CD14-positive monocyte (primary cell): ENCODE results near the gene ZSCAN9. TPM values are rescaled to one million over a fixed set of nuclear protein-coding genes. Genes with fewer than 3 reads are reported as not detected.

Experiments used
- DNase-seq, 3 donors: peaks; one replicate each; pipeline ENCODE4 v3.0.0-alpha.2; 2011 to 2022
- H2AFZ ChIP-seq: 2 replicates; pipeline ENCODE4 v1.6.0; 2012; ENCODE audit warnings: mild to moderate bottlenecking, low read depth, low read length, inconsistent platforms; ENCODE audit not compliant: insufficient read depth, poor library complexity, severe bottlenecking
- H3K27ac ChIP-seq, 2 donors: 1 replicate in 1 of 2; 2 replicates in 1 of 2; pipeline ENCODE4 v1.5.1; 2012 to 2013; ENCODE audit warnings: low read length in 2 of 2, control low read depth in 1 of 2, inconsistent platforms in 1 of 2, low read depth in 1 of 2, mild to moderate bottlenecking in 1 of 2
- H3K27me3 ChIP-seq, 2 donors: one replicate each; pipeline versions ENCODE4 v1.6.0 to v1.6.1; 2011 to 2013; ENCODE audit warnings: low read length in 2 of 2; ENCODE audit not compliant: control insufficient read depth in 2 of 2, insufficient read depth in 2 of 2
- H3K36me3 ChIP-seq, 2 donors: replicated peaks in 1 of 2; 1 replicate in 1 of 2; 2 replicates in 1 of 2; pipeline versions ENCODE4 v1.5.1 to v1.6.1; 2012 to 2013; ENCODE audit warnings: low read length in 2 of 2, control low read depth in 1 of 2, inconsistent platforms in 1 of 2, mild to moderate bottlenecking in 1 of 2; ENCODE audit not compliant: insufficient read depth in 2 of 2, control insufficient read depth in 1 of 2
- H3K4me1 ChIP-seq, 2 donors: 1 replicate in 1 of 2; 2 replicates in 1 of 2; pipeline versions ENCODE4 v1.5.1 to v1.6.1; 2012 to 2013; ENCODE audit warnings: low read length in 2 of 2, control low read depth in 1 of 2, inconsistent platforms in 1 of 2, mild to moderate bottlenecking in 1 of 2, moderate library complexity in 1 of 2; ENCODE audit not compliant: insufficient read depth in 2 of 2, control insufficient read depth in 1 of 2
- H3K4me2 ChIP-seq: replicated peaks from 2 replicates; pipeline ENCODE3; 2012; ENCODE audit warnings: low read length, moderate library complexity, mild to moderate bottlenecking; ENCODE audit not compliant: poor library complexity, severe bottlenecking; ENCODE audit errors: extremely low read depth
- H3K4me3 ChIP-seq, 3 experiments: fragments of 200-600 bp in 1 of 3; sonication (generic) in 1 of 3; replicated peaks in 1 of 3; 1 replicate in 2 of 3; 2 replicates in 1 of 3; pipeline ENCODE4 v1.5.1; 2011 to 2013; ENCODE audit warnings: low read length in 3 of 3, mild to moderate bottlenecking in 3 of 3, control low read depth in 2 of 3, low read depth in 2 of 3, inconsistent platforms in 1 of 3, moderate library complexity in 1 of 3
- H3K79me2 ChIP-seq: 2 replicates; pipeline ENCODE4 v1.6.0; 2012; ENCODE audit warnings: mild to moderate bottlenecking, control low read depth, inconsistent platforms, low read length, moderate library complexity; ENCODE audit not compliant: insufficient read depth
- H3K9ac ChIP-seq: 2 replicates; pipeline ENCODE4 v1.6.0; 2017; ENCODE audit warnings: low read length, mild to moderate bottlenecking; ENCODE audit not compliant: insufficient read depth, poor library complexity, severe bottlenecking
- H3K9me3 ChIP-seq, 2 donors: replicated peaks in 1 of 2; 1 replicate in 1 of 2; 2 replicates in 1 of 2; pipeline versions ENCODE4 v1.5.1 to v1.6.1; 2012 to 2013; ENCODE audit warnings: low read length in 2 of 2, control low read depth in 1 of 2; ENCODE audit not compliant: control insufficient read depth in 1 of 2, insufficient read depth in 1 of 2
- H4K20me1 ChIP-seq: 2 replicates; pipeline ENCODE4 v1.6.0; 2012; ENCODE audit warnings: mild to moderate bottlenecking, low read length, control low read depth, moderate library complexity; ENCODE audit not compliant: insufficient read depth
- H3K27ac Mint-ChIP-seq, 7 donors: one replicate each; pipeline ENCODE4 v1.8.0; 2020; ENCODE audit warnings: mild to moderate bottlenecking in 7 of 7, mixed read lengths in 7 of 7, moderate library complexity in 6 of 7, inconsistent platforms in 2 of 7
- H3K27me3 Mint-ChIP-seq, 3 donors: one replicate each; pipeline ENCODE4 v1.8.0; 2021 to 2022; ENCODE audit warnings: low read depth in 3 of 3, mild to moderate bottlenecking in 3 of 3, mixed read lengths in 3 of 3, moderate library complexity in 3 of 3, inconsistent platforms in 1 of 3
- H3K36me3 Mint-ChIP-seq, 2 donors: one replicate each; pipeline ENCODE4 v1.8.0; 2020; ENCODE audit warnings: mixed read lengths in 2 of 2, inconsistent platforms in 1 of 2, mild to moderate bottlenecking in 1 of 2
- H3K4me1 Mint-ChIP-seq: one replicate; pipeline ENCODE4 v1.8.0; 2020; ENCODE audit warnings: mild to moderate bottlenecking, mixed read lengths
- H3K4me3 Mint-ChIP-seq, 2 donors: one replicate each; pipeline ENCODE4 v1.8.0; 2020; ENCODE audit warnings: mild to moderate bottlenecking in 2 of 2, mixed read lengths in 2 of 2, moderate library complexity in 1 of 2
- H3K9me3 Mint-ChIP-seq, 7 donors: one replicate each; pipeline ENCODE4 v1.8.0; 2020 to 2022; ENCODE audit warnings: mixed read lengths in 7 of 7, mild to moderate bottlenecking in 6 of 7, moderate library complexity in 6 of 7, inconsistent platforms in 2 of 7
- CTCF ChIP-seq: fragments of 200-600 bp; IDR thresholded peaks from one replicate; pipeline ENCODE4 v1.8.0; 2022; ENCODE audit warnings: antibody characterized with exemption, mild to moderate bottlenecking
- WGBS: methylation state at CpG from one replicate; pipeline ENCODE4 v1.1.5; 2013; ENCODE audit warnings: missing lambda C conversion rate; ENCODE audit not compliant: insufficient coverage; 5-methylcytosine and 5-hydroxymethylcytosine counted together
- intact Hi-C, 2 donors: fragments of 100-400 bp; cut with micrococcal nuclease; formaldehyde crosslinking; loops; one replicate each; pipeline versions ENCODE4 v1.15.0 to v1.15.1; 2023
- polyA plus RNA-seq, 3 donors: library from polyadenylated mRNA; depleted of rRNA in 1 of 3; unstranded in 2 of 3; stranded (reverse) in 1 of 3; fragments of 300-500 nt in 2 of 3; fragments of >200 nt in 1 of 3; fragmentation: Illumina TruSeq in 2 of 3; gene quantifications; 1 replicate in 2 of 3; 2 replicates in 1 of 3; pipeline ENCODE4 v1.2.3, GENCODE V29; 2012 to 2021

The ZSCAN9 gene
- polyA plus RNA-seq, 3 donors = 2.2 to 11.6 (median 5.0) TPM

GRCh38 chr6:28232785-28233184, 7.7 kb downstream of the ZSCAN9 start:
- Mint-ChIP-seq H3K4me1 (peaks cover 14% of the 10 kb centered on the region), H3K4me3 (no peak overlapping the region), H3K9me3 (no peaks in the 10 kb centered on the region), H3K27ac (peak overlapping the region in 1 of 7 donors; percentile 23), H3K36me3 (peaks cover 65 to 66% of the 10 kb centered on the region in 2 donors), H3K27me3 (no peaks in the 10 kb centered on the region)
- Histone ChIP-seq H3K27ac (no peak overlapping the region), H2AFZ (no peak overlapping the region), H3K36me3 (peaks cover 52 to 66% of the 10 kb centered on the region in 2 donors), H3K4me2 (no peak overlapping the region), H4K20me1 (no peaks in the 10 kb centered on the region), H3K4me1 (peaks cover 8 to 14% of the 10 kb centered on the region in 2 donors), H3K79me2 (no peaks in the 10 kb centered on the region), H3K27me3 (no peaks in the 10 kb centered on the region), H3K9me3 (no peaks in the 10 kb centered on the region), H3K4me3 (no peak overlapping the region), H3K9ac (no peak overlapping the region)
- no peak for DNase-seq
- TF ChIP-seq CTCF = no peak
- 100% methylated on average over 5 of the region's 11 CpGs for WGBS
- intact Hi-C loops = no loop called here

- Histone ChIP-seq H3K27me3 (no peaks in the 10 kb centered on the region), H4K20me1 (no peaks in the 10 kb centered on the region), H3K79me2 (no peaks in the 10 kb centered on the region), H3K9me3 (no peaks in the 10 kb centered on the region), H3K9ac (no peak overlapping the region), H3K36me3 (peaks cover 26 to 40% of the 10 kb centered on the region in 2 donors), H2AFZ (no peak overlapping the region), H3K4me1 (peaks cover 8 to 14% of the 10 kb centered on the region in 2 donors), H3K4me2 (no peak overlapping the region), H3K27ac (peak overlapping the region in 1 of 2 donors; percentile 56), H3K4me3 (no peak overlapping the region)
- H3K27ac Mint-ChIP-seq = peak overlapping the region; percentile 1 to 74 (median 63)
- intact Hi-C loops = no loop called here
- no peak for TF ChIP-seq CTCF
- peaks cover 0 to 2% (median 0%) of the 10 kb centered on the region in 7 donors for H3K9me3 Mint-ChIP-seq
- no peak overlapping the region for H3K4me3 Mint-ChIP-seq
- WGBS = 79% methylated on average over 2 of the region's 3 CpGs
- peaks cover 44 to 49% of the 10 kb centered on the region in 2 donors for H3K36me3 Mint-ChIP-seq
- peaks cover 10% of the 10 kb centered on the region for H3K4me1 Mint-ChIP-seq
- DNase-seq = no peak
- no peaks in the 10 kb centered on the region for H3K27me3 Mint-ChIP-seq
Measured at GRCh38 chr6:28235912-28236452, 10.9 kb downstream of the ZSCAN9 start.
